DMS79 treated with DMSO at 0.1 percent for 48 hours (cell line): ENCODE measurements around the gene COL24A1.
"Not testable (repeated sequence)": the region's sequence is repeated elsewhere in the genome, so short reads cannot be mapped to it uniquely, and the experiment has no call there.

ENCODE experiments used
- DNase-seq: peaks from one replicate; lab custom pipeline; 2025; lab: John Stamatoyannopoulos, UW

The COL24A1 gene

GRCh38 chr1:85888921-85889320 lies 267.7 kb downstream of the COL24A1 start:
- no peak for DNase-seq

GRCh38 chr1:85884372-85885035 lies 272.1 kb downstream of the COL24A1 start:
- DNase-seq, result no peak

DNA sequence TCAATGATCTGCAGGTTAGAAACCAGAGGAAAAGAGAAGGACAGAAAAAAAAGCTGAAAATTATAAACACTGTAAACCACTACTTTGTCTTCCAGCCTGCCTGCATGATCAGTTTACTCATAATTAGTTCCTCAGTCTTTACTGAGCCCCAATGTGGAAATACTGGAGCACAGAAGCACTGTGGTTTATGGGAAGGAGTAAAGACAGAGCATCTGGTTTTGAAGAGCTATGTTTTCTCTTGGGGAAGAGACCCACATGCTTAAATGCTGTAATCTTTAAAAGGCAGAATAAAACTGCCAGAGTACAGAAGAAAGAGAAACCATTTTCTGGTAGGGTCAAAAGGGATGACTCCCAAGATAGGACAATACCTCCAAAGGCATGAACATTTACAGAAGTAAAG lies 289.4 kb downstream of the COL24A1 start:
- DNase-seq, result no peak

GRCh38 chr1:85865213-85865612 lies 291.4 kb downstream of the COL24A1 start:
- DNase-seq, result no peak

DNA sequence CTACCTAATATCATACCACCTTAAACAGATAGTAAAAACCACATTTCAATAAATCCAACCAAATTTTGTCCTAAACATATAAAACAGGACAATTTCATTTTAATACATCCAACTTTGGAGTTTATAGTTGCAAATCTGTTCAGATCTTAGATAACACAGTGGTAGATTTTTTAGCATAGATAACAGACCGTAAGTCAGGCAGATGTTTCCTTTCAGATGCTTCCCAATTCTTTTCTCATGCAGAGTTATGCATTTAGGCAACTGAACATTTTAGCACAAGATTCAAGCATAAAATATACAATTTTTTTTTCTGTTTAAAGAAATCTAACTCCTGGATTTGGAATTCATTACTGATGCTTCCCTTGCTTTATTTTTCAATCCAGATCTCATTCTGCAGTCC lies 291.8 kb downstream of the COL24A1 start:
- no peak for DNase-seq

DNA sequence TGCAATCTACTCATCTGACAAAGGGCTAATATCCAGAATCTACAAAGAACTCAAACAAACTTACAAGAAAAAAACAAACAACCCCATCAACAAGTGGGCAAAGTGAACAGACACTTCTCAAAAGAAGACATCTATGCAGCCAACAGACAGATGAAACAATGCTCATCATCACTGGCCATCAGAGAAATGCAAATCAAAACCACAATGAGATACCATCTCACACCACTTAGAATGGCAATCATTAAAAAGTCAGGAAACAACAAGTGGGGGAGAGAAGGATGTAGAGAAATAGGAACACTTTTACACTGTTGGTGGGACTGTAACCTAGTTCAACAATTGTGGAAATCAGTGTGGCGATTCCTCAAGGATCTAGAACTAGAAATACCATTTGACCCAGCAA lies 292.9 kb downstream of the COL24A1 start:
- DNase-seq, result not testable (repeated sequence)

- DNase-seq, result no peak
These were observed 294.1 kb downstream of the COL24A1 start for GRCh38 chr1:85862456-85862855.

- no peak for DNase-seq
These were observed 298.6 kb downstream of the COL24A1 start for GRCh38 chr1:85857991-85858390.

GRCh38 chr1:85850238-85850637 lies 306.3 kb downstream of the COL24A1 start:
- no peak for DNase-seq

DNA sequence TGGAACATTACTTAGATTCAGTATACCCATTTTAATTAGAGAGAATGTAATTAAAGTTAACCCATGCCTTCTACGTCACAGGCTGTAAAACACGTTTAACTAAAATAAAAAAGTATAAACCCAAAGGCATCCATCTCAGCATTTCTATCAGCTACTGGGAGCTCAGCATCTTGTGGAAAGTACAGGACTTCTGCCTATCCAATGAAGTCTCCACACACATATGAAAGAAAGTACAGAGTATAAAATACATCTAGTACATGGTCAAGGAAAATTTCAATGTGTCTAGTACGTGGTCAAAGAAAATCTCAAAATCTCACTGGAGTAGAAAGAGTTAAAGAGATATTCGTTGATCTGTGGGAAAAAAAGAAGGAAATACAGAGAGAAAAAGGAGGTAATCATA lies 306.9 kb downstream of the COL24A1 start:
- no peak for DNase-seq

GRCh38 chr1:85847356-85847755 lies 309.2 kb downstream of the COL24A1 start:
- no peak for DNase-seq

- no peak for DNase-seq
These were observed 309.9 kb downstream of the COL24A1 start for GRCh38 chr1:85846706-85847105.

- DNase-seq, result no peak
These were observed 317.1 kb downstream of the COL24A1 start for GRCh38 chr1:85839459-85839858.

DNA sequence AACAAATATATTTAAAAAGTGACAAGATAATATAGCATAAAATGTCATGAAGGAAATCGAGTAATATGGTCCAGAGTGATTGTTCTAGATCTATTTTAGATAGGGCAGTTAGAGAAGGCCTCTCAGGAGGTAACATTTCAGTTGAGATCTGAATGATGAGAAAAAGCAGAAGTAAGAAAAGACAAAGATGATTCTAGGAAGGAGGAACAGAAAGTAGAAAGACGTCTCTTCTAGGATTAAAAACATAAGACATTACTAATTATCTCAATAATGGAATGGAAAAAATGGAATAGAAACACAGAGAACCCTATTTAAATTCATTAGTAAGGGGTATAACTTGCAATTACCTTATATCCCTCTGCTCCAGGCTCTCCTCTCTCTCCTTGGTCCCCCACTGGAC lies 318.3 kb downstream of the COL24A1 start:
- DNase-seq, result no peak

DNA sequence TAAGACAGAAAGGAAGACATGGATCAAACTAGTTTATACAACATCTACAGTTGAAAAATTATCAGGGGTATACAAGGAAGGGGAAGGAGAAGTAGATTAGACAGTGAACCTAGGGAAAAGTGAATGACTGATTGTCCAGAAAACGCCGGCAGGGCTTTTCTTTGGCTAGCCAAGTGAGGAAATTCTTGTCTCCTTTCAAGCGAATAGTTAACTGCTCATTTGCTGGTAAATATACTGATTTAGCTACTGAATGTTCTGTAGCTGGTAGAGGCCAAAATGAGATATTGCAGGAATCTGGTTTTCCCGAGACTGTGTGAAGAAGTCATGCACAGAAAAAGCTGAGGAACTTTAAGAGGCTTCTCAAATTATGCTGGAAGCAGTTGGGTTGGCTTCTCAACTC lies 319.8 kb downstream of the COL24A1 start:
- DNase-seq, result no peak

- not testable (repeated sequence) for DNase-seq
These were observed 323.4 kb downstream of the COL24A1 start for GRCh38 chr1:85833165-85833564.

GRCh38 chr1:85830837-85831236 lies 325.7 kb downstream of the COL24A1 start:
- no peak for DNase-seq

GRCh38 chr1:85824066-85824840 lies 332.3 kb downstream of the COL24A1 start:
- DNase-seq, result no peak

GRCh38 chr1:85822696-85823095 lies 333.9 kb downstream of the COL24A1 start:
- no peak for DNase-seq

- no peak for DNase-seq
These were observed 338.2 kb downstream of the COL24A1 start for GRCh38 chr1:85818371-85818770.

DNA sequence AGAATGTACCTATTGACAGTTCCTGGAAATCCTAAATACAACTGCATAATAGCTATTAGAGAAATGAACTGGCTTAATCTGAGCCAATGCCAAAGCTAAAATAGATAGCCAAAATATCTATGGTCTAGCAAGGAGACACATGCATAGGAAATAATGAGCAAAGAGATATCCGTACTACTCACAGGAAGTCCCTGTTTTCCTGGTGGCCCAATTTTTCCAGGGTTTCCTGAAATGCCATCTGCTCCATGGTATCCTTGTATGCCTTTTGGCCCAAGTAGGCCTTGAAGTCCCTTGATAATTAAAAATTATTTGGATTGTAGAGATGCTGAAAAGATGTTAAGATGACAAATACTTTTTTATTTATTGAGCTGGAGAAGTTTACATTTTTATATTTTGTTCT lies 340.0 kb downstream of the COL24A1 start:
- no peak for DNase-seq

DNA sequence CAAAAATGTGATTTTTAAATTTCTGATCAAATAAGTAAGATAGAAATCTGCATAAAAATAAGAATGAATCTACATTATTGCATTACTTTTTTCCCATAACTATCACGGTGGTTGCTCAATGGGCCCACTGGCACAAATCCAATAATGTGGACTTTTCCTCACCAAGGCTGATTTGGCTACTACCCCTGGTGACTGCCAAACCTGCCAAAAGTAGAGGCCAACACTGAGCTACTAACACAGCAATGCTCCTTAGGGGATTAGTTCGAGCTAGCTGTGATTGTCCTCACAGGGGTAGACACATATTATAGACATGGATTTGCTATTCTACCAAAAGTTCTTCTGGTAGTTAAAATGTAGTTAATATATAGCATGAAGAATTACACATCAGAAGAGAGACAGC lies 340.7 kb downstream of the COL24A1 start:
- no peak for DNase-seq

DNA sequence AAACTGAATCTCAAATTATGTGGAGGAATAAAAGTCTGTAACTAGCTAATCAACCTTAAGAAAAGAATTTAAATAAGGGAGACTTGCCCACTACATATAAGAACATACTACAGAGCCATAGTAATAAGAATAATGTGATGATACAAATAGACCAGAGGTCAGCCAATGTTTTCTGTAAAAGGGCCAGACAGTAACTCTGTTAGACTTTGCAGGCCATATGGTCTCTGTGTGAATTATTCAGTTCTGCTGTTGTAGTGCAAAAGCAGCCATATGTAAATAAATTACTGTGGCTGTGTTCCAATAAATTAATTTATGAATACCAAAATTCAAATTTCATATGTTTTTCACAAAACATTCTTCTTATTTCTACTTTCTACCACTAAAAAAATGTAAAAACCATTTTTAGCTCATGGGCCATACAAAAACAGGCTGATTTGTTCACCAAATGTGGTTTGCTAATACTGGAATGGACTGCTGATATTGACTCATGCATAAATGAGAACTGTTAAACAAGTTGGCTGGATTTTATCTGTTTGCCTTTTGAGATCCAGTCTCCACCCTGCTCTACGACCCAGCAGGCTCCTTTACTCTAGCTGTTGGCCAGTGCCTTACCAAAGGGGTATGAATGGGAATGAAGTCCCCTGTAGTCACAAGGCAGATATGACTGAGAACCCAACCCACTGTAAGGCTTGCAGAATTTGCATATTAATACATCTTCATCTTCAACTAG lies 350.2 kb downstream of the COL24A1 start:
- DNase-seq, result no peak
